ENCODE data around the gene PPM1H. TPM values are rescaled to one million over a fixed set of nuclear protein-coding genes. Genes with fewer than 3 reads are reported as not detected.
A peak's percentile ranks its signal among the peaks of the same experiment; 100 is the strongest.

Gene PPM1H
- total RNA-seq, 1 experiment from 2014 or later = 37.1 TPM

DNA sequence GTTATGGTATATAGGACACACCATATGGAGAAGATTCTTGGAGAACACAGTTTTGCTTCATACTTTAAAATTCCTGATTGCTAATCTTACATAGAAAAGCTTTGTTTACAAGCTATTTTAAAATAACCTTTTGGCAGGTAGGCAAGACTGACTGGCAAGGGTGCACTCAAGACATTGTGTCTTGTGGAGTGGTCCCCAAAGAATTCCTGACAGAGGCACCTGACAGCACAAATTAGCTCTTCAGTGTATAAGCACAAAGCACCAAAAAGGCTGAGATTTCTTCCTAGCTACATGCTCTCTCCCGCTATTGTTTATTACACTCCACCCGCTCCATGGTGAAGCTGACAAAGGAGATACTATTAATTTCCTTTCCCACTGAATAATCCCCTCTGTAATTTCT, 329.0 kb downstream of the PPM1H start (continued):
- TF ChIP-seq, protein P1, sequence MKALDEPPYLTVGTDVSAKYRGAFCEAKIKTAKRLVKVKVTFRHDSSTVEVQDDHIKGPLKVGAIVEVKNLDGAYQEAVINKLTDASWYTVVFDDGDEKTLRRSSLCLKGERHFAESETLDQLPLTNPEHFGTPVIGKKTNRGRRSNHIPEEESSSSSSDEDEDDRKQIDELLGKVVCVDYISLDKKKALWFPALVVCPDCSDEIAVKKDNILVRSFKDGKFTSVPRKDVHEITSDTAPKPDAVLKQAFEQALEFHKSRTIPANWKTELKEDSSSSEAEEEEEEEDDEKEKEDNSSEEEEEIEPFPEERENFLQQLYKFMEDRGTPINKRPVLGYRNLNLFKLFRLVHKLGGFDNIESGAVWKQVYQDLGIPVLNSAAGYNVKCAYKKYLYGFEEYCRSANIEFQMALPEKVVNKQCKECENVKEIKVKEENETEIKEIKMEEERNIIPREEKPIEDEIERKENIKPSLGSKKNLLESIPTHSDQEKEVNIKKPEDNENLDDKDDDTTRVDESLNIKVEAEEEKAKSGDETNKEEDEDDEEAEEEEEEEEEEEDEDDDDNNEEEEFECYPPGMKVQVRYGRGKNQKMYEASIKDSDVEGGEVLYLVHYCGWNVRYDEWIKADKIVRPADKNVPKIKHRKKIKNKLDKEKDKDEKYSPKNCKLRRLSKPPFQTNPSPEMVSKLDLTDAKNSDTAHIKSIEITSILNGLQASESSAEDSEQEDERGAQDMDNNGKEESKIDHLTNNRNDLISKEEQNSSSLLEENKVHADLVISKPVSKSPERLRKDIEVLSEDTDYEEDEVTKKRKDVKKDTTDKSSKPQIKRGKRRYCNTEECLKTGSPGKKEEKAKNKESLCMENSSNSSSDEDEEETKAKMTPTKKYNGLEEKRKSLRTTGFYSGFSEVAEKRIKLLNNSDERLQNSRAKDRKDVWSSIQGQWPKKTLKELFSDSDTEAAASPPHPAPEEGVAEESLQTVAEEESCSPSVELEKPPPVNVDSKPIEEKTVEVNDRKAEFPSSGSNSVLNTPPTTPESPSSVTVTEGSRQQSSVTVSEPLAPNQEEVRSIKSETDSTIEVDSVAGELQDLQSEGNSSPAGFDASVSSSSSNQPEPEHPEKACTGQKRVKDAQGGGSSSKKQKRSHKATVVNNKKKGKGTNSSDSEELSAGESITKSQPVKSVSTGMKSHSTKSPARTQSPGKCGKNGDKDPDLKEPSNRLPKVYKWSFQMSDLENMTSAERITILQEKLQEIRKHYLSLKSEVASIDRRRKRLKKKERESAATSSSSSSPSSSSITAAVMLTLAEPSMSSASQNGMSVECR (CRISPR knock-in tag; IDR thresholded peaks at IDR 0.05; ENCODE audit: borderline replicate concordance) = no peak
- TF ChIP-seq ZBTB43 (CRISPR knock-in tag; IDR thresholded peaks at IDR 0.05) (no peak), SMAD3 (CRISPR knock-in tag; IDR thresholded peaks at IDR 0.05; ENCODE audit: borderline replicate concordance) (no peak), TEAD4 (CRISPR knock-in tag; IDR thresholded peaks at IDR 0.05) (no peak), ZNF317 (CRISPR knock-in tag; IDR thresholded peaks at IDR 0.05; ENCODE audit: borderline replicate concordance, low read depth) (no peak), IRF2 (CRISPR knock-in tag; IDR thresholded peaks at IDR 0.05; ENCODE audit: borderline replicate concordance, low read depth) (no peak), EMX1 (CRISPR knock-in tag; IDR thresholded peaks at IDR 0.05) (no peak), FOXK1 (CRISPR knock-in tag; IDR thresholded peaks at IDR 0.05) (no peak)
- TF ChIP-seq, protein P2, sequence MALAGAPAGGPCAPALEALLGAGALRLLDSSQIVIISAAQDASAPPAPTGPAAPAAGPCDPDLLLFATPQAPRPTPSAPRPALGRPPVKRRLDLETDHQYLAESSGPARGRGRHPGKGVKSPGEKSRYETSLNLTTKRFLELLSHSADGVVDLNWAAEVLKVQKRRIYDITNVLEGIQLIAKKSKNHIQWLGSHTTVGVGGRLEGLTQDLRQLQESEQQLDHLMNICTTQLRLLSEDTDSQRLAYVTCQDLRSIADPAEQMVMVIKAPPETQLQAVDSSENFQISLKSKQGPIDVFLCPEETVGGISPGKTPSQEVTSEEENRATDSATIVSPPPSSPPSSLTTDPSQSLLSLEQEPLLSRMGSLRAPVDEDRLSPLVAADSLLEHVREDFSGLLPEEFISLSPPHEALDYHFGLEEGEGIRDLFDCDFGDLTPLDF (CRISPR knock-in tag; IDR thresholded peaks at IDR 0.05) = no peak
- TF ChIP-seq, protein P3, sequence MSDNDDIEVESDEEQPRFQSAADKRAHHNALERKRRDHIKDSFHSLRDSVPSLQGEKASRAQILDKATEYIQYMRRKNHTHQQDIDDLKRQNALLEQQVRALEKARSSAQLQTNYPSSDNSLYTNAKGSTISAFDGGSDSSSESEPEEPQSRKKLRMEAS (CRISPR knock-in tag; IDR thresholded peaks at IDR 0.05) = no peak

GRCh38 chr12:62604871-62605270, 330.1 kb downstream of the PPM1H start:
- Mint-ChIP-seq H3K4me1 (peaks cover 48% of the 10 kb centered on the region), H3K36me3 (no peaks in the 10 kb centered on the region), H3K27ac (no peak overlapping the region), H3K9me3 (no peaks in the 10 kb centered on the region), H3K27me3 (ENCODE audit: low read depth) (no peaks in the 10 kb centered on the region), H3K4me3 (peak overlapping the region; percentile 87)
- TF ChIP-seq RORB (CRISPR knock-in tag; IDR thresholded peaks at IDR 0.05) (0 out of 2 replicates have a peak, but pooled peaks have one; percentile 9), ZNF121 (CRISPR knock-in tag; IDR thresholded peaks at IDR 0.05) (no peak)
- TF ChIP-seq, protein P4, sequence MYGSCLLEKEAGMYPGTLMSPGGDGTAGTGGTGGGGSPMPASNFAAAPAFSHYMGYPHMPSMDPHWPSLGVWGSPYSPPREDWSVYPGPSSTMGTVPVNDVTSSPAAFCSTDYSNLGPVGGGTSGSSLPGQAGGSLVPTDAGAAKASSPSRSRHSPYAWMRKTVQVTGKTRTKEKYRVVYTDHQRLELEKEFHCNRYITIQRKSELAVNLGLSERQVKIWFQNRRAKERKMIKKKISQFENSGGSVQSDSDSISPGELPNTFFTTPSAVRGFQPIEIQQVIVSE (CRISPR knock-in tag; IDR thresholded peaks at IDR 0.05; ENCODE audit: borderline replicate concordance) = no peak
- no peak for ATAC-seq
- CTCF ChIA-PET = interaction anchor here (1.4 kb wide), 1 partner anchor 25 kb away, joined by 4 read pairs; no protein-coding TSS in a partner anchor
- no peak for DNase-seq (ENCODE audit: low spot score)
- POLR2A ChIA-PET = no interaction called here

GRCh38 chr12:62604373-62604772, 330.6 kb downstream of the PPM1H start:
- H3K4me3 Mint-ChIP-seq = peak overlapping the region; percentile 87
- peak overlapping the region; percentile 85 for H3K27ac Mint-ChIP-seq
- H3K4me1 Mint-ChIP-seq = peaks cover 53% of the 10 kb centered on the region
- H3K27me3 Mint-ChIP-seq (ENCODE audit: low read depth) = no peaks in the 10 kb centered on the region
- H3K9me3 Mint-ChIP-seq = no peaks in the 10 kb centered on the region
- DNase-seq (ENCODE audit: low spot score) (no peak), ATAC-seq (no peak)
- POLR2A ChIA-PET = interaction anchor here (1.7 to 1.9 kb wide), 3 partner anchors 11 to 190 kb away, joined by 4 to 11 read pairs (median 4); no protein-coding TSS in a partner anchor
- CTCF ChIA-PET = interaction anchor here (1.7 kb wide), 2 partner anchors 34 to 190 kb away, joined by 4 to 10 read pairs; no protein-coding TSS in a partner anchor
- no peaks in the 10 kb centered on the region for H3K36me3 Mint-ChIP-seq
- TF ChIP-seq TP53 (CRISPR knock-in tag; IDR thresholded peaks at IDR 0.05) (no peak), ZNF396 (CRISPR knock-in tag; IDR thresholded peaks at IDR 0.05; ENCODE audit: borderline replicate concordance) (no peak), CBFB (CRISPR knock-in tag; IDR thresholded peaks at IDR 0.05; ENCODE audit: low read depth) (no peak), NFATC4 (CRISPR knock-in tag; IDR thresholded peaks at IDR 0.05) (no peak), NR3C1 (CRISPR knock-in tag; conservative IDR thresholded peaks at IDR 0.05; ENCODE audit: low read depth) (no peak), SP1 (CRISPR knock-in tag; conservative IDR thresholded peaks at IDR 0.05) (no peak), ZSCAN18 (CRISPR knock-in tag; IDR thresholded peaks at IDR 0.05) (no peak), FOXJ3 (CRISPR knock-in tag; IDR thresholded peaks at IDR 0.05; ENCODE audit: borderline replicate concordance) (no peak)
- TF ChIP-seq, protein P3 (CRISPR knock-in tag; IDR thresholded peaks at IDR 0.05) = no peak
- TF ChIP-seq, protein P5, sequence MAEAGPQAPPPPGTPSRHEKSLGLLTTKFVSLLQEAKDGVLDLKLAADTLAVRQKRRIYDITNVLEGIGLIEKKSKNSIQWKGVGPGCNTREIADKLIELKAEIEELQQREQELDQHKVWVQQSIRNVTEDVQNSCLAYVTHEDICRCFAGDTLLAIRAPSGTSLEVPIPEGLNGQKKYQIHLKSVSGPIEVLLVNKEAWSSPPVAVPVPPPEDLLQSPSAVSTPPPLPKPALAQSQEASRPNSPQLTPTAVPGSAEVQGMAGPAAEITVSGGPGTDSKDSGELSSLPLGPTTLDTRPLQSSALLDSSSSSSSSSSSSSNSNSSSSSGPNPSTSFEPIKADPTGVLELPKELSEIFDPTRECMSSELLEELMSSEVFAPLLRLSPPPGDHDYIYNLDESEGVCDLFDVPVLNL (CRISPR knock-in tag; IDR thresholded peaks at IDR 0.05; ENCODE audit: borderline replicate concordance, low read depth) = no peak

All from WTC11 (cell line).